ENCODE measurements around the gene FRMD4A.

DNA sequence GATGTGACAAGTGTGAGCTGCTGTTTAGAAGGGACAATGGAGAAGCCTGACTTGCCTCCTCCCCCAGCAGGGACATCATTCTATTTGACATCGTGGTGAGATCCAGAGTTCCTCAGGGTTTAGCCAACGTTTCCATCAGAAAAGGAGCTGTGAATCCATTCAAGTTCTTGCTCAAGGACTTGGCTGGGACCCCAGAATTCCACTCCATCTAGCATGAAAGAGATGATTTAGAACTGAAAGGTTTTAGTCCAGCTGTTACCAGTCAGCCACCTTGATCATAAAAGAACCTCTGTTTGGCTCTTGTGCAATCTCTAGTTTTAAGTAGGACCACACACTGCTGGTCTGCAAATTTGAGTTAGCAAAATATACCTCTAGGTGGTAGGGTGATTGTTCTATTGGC, 337.6 kb downstream of the FRMD4A start:
- TF ChIP-seq CTCF (IDR thresholded peaks at IDR 0.05; ENCODE audit: low read length) = no peak
- TF ChIP-seq EZH2phosphoT487 (IDR thresholded peaks at IDR 0.05; ENCODE audit: low read length) = no peak
- TF ChIP-seq EZH2 (optimal IDR thresholded peaks at IDR 0.05; ENCODE audit: low read depth, low read length) = no peak

All from MM.1S (cell line).